ENCODE results near the gene CITED2. TPM values are rescaled to one million over a fixed set of nuclear protein-coding genes. Genes with fewer than 3 reads are reported as not detected.

The CITED2 gene
- total and polyA plus RNA-seq, 2 of the 8 experiments (the other 6 are each of a cell fraction or from before 2014, with no cell fraction given), result 89.1 to 115 TPM

GRCh38 chr6:139336488-139336887 lies 38.0 kb downstream of the CITED2 start:
- Histone ChIP-seq H4K5ac (ENCODE audit: insufficient read length, low read depth, low read length) (no peak overlapping the region), H2BK5ac (ENCODE audit: low read depth, low read length) (no peak overlapping the region), H4K8ac (ENCODE audit: extremely low read depth, insufficient read depth, low read length) (no peak overlapping the region), H3K4me1 (replicated peaks in 1 of 4; ENCODE audit: control insufficient read depth in 3 of 4, insufficient read depth in 4 of 4, low read length in 3 of 4) (no peaks in the 10 kb centered on the region), H3K23ac (ENCODE audit: insufficient read length) (no peak overlapping the region), H3K9ac (replicated peaks in 1 of 4; ENCODE audit: extremely low read depth in 1 of 4, low read depth in 3 of 4, low read length in 3 of 4) (no peak overlapping the region), H2BK12ac (ENCODE audit: low read depth, low read length) (no peak overlapping the region), H3K14ac (ENCODE audit: insufficient read length) (no peak overlapping the region), H2AFZ (ENCODE audit: low read length) (no peak overlapping the region), H3K4ac (replicated peaks; ENCODE audit: insufficient read length, low read depth, low read length) (no peak overlapping the region), H2BK120ac (replicated peaks; ENCODE audit: low read depth, low read length) (no peak overlapping the region), H3K79me2 (ENCODE audit: control insufficient read depth in 1 of 2, insufficient read depth in 2 of 2, low read length in 2 of 2) (no peaks in the 10 kb centered on the region), H3K27me3 (replicated peaks in 1 of 4; ENCODE audit: control insufficient read depth in 3 of 4, extremely low read depth in 1 of 4, insufficient read depth in 3 of 4, low read length in 3 of 4) (no peaks in the 10 kb centered on the region), H3K4me2 (ENCODE audit: insufficient read depth in 1 of 2, low read depth in 2 of 2, low read length in 2 of 2) (no peak overlapping the region), H3K79me1 (ENCODE audit: low read depth, low read length) (no peaks in the 10 kb centered on the region), H3K27ac (ENCODE audit: low read depth, low read length) (no peak overlapping the region), H3K18ac (ENCODE audit: extremely low read depth, low read length) (no peak overlapping the region), H2BK20ac (ENCODE audit: low read length) (no peak overlapping the region), H3K56ac (replicated peaks; ENCODE audit: insufficient read length, low read depth, low read length) (no peak overlapping the region), H4K91ac (replicated peaks; ENCODE audit: insufficient read length, low read length) (no peak overlapping the region), H3K4me3 (ENCODE audit: extremely low read depth in 1 of 4, insufficient read depth in 2 of 4, low read depth in 3 of 4, low read length in 4 of 4) (no peak overlapping the region), H4K20me1 (replicated peaks in 1 of 2; ENCODE audit: control insufficient read depth in 1 of 2, insufficient read depth in 2 of 2, low read length in 2 of 2) (no peaks in the 10 kb centered on the region), H2BK15ac (ENCODE audit: low read length) (no peak overlapping the region), H3K36me3 (ENCODE audit: control insufficient read depth in 2 of 4, insufficient read depth in 4 of 4, low read length in 3 of 4) (no peaks in the 10 kb centered on the region), H2AK5ac (ENCODE audit: low read depth, low read length) (no peak overlapping the region), H3K23me2 (ENCODE audit: low read depth, low read length) (no peaks in the 10 kb centered on the region), H3K9me3 (ENCODE audit: insufficient read depth in 2 of 2, low read depth in 1 of 2, low read length in 1 of 2) (no peaks in the 10 kb centered on the region)
- DNase-seq (ENCODE audit: low read depth in 1 of 2, low spot score in 2 of 2) (no peak), FAIRE-seq (no peak)
- CTCF ChIA-PET (ENCODE audit: partially characterized antibody), result interaction anchor here (0.8 to 1.1 kb wide), 3 partner anchors 11 to 86 kb away, joined by 3 read pairs; no protein-coding TSS in a partner anchor
- POLR2A ChIA-PET (ENCODE audit: partially characterized antibody), result no interaction called here
- 87% methylated on average over 4 of the region's 4 CpGs; no CpG with 5 or more reads in 1 of the 2 experiments for WGBS, 2 experiments (ENCODE audit: extremely low coverage in 1 of 2, insufficient coverage in 1 of 2, insufficient read length in 1 of 2, insufficient replicate concordance in 2 of 2, low coverage in 1 of 2, low lambda C conversion rate in 2 of 2, missing lambda C conversion rate in 1 of 2)
- TF ChIP-seq JUND (IDR thresholded peaks at IDR 0.05; ENCODE audit: low read length), result no peak
- no peak for TF ChIP-seq ASH2L (IDR thresholded peaks at IDR 0.05; ENCODE audit: low read length)
- TF ChIP-seq EZH2 (IDR thresholded peaks at IDR 0.05; ENCODE audit: low read depth, low read length, severe bottlenecking), result no peak
- TF ChIP-seq BCL11A (IDR thresholded peaks at IDR 0.05; ENCODE audit: low read depth in 2 of 2, low read length in 2 of 2), result no peak
- TF ChIP-seq BACH1 (IDR thresholded peaks at IDR 0.05; ENCODE audit: low read length), result no peak
- TF ChIP-seq SP2 (IDR thresholded peaks at IDR 0.05; ENCODE audit: low read length), result no peak
- no peak for TF ChIP-seq HDAC6 (IDR thresholded peaks at IDR 0.05; ENCODE audit: low read depth, low read length)
- no peak for TF ChIP-seq MAFK (IDR thresholded peaks at IDR 0.05; ENCODE audit: low read depth, low read length)
- TF ChIP-seq CBX5 (IDR thresholded peaks at IDR 0.05; ENCODE audit: low read depth, low read length), result no peak
- no peak for TF ChIP-seq EP300 (IDR thresholded peaks at IDR 0.05; ENCODE audit: borderline replicate concordance in 1 of 2, low read depth in 2 of 2, low read length in 2 of 2)
- no peak for TF ChIP-seq GABPA (IDR thresholded peaks at IDR 0.05; ENCODE audit: borderline replicate concordance, insufficient read depth, low read length)
- no peak for TF ChIP-seq YY1 (IDR thresholded peaks at IDR 0.05; ENCODE audit: low read depth, low read length)
- no peak for TF ChIP-seq ATF3 (IDR thresholded peaks at IDR 0.05; ENCODE audit: insufficient read depth, low read depth, low read length)
- TF ChIP-seq JUN (IDR thresholded peaks at IDR 0.05; ENCODE audit: low read depth, low read length), result no peak
- no peak for TF ChIP-seq SIN3A (conservative IDR thresholded peaks at IDR 0.05 in 1 of 2, IDR thresholded peaks at IDR 0.05 in 1 of 2; ENCODE audit: low read depth in 1 of 2, low read length in 2 of 2)
